ENCODE results near the gene PRDM8. TPM values are rescaled to one million over a fixed set of nuclear protein-coding genes. Genes with fewer than 3 reads are reported as not detected.
"Not testable (repeated sequence)": the region's sequence is repeated elsewhere in the genome, so short reads cannot be mapped to it uniquely, and the experiment has no call there.

PRDM8 gene
- total RNA-seq, 4 donors from 2014 or later = 1.4 to 5.2 (median 3.2) TPM

- ATAC-seq (ENCODE audit: low FRiP score) = no peak
- DNase-seq (ENCODE audit: low spot score) = no peak
- no peak for TF ChIP-seq CTCF (IDR thresholded peaks at IDR 0.05)
Measured at GRCh38 chr4:80173401-80173800, 23.9 kb upstream of the PRDM8 start.

- no peak for DNase-seq (ENCODE audit: low spot score)
- TF ChIP-seq CTCF (IDR thresholded peaks at IDR 0.05) = no peak
- no peak for ATAC-seq (ENCODE audit: low FRiP score)
Measured at GRCh38 chr4:80173841-80174240, 23.5 kb upstream of the PRDM8 start.

- not testable (repeated sequence) for ATAC-seq (ENCODE audit: low FRiP score); DNase-seq (ENCODE audit: low spot score)
Measured at GRCh38 chr4:80177793-80178192, 19.5 kb upstream of the PRDM8 start.

- no peak for ATAC-seq (ENCODE audit: low FRiP score)
- DNase-seq (ENCODE audit: low spot score) = no peak
- TF ChIP-seq CTCF (IDR thresholded peaks at IDR 0.05) = no peak
Measured at GRCh38 chr4:80178964-80179363, 18.3 kb upstream of the PRDM8 start.

- TF ChIP-seq CTCF (IDR thresholded peaks at IDR 0.05) = no peak
- ATAC-seq (ENCODE audit: low FRiP score) = no peak
- DNase-seq (ENCODE audit: low spot score) = no peak
Measured at GRCh38 chr4:80179637-80180161, 17.6 kb upstream of the PRDM8 start.

- no peak for TF ChIP-seq CTCF (IDR thresholded peaks at IDR 0.05)
- no peak for ATAC-seq (ENCODE audit: low FRiP score)
Measured at GRCh38 chr4:80180743-80181142, 16.6 kb upstream of the PRDM8 start.

GRCh38 chr4:80182237-80182866 is 15.0 kb upstream of the PRDM8 start:
- ATAC-seq (ENCODE audit: low FRiP score) = no peak
- no peak for DNase-seq (ENCODE audit: low spot score)
- TF ChIP-seq CTCF (IDR thresholded peaks at IDR 0.05) = no peak

More at GRCh38 chr4:80180743-80181142, 16.6 kb upstream of the PRDM8 start:
- DNase-seq (ENCODE audit: low spot score) = no peak
